HT-29 (cell line): ENCODE data around the gene MYL6B. TPM values are rescaled to one million over a fixed set of nuclear protein-coding genes. Genes with fewer than 3 reads are reported as not detected.
"Not testable (repeated sequence)": the region's sequence is repeated elsewhere in the genome, so short reads cannot be mapped to it uniquely, and the experiment has no call there.

ENCODE experiments used
- DNase-seq: peaks from one replicate; pipeline ENCODE4 v3.0.0-alpha.2; 2015; ENCODE audit warnings: low spot score
- total RNA-seq: library from RNA; depleted of rRNA; stranded (reverse); fragments of >200 nt; shearing (Covaris generic); gene quantifications from 2 replicates; pipeline ENCODE4 v1.2.3, GENCODE V29; 2014

MYL6B gene
- total RNA-seq, 1 experiment from 2014 or later, result 45.6 TPM

DNA sequence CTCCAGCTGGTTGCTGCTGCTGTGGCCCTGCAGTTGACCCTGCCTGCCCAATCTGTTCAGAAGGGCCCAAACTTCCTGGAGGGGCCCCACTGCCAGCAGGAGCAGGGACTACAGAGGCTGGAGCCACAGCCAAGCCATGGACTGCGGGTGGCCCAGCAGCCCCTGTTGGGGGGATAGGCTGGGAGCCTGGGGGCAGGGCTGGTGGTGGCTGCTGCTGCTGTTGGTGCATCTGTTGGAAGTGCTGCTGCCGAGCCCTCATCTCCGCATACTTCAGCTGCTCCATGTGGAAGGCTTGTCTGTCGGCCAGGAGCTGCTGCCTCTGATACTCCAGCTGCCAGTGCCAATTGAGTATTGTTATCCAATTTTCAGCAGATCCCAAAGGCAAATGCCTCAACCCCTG is 13.0 kb downstream of the MYL6B start:
- no peak for DNase-seq

GRCh38 chr12:56169229-56169759 is 16.9 kb downstream of the MYL6B start:
- no peak for DNase-seq

DNA sequence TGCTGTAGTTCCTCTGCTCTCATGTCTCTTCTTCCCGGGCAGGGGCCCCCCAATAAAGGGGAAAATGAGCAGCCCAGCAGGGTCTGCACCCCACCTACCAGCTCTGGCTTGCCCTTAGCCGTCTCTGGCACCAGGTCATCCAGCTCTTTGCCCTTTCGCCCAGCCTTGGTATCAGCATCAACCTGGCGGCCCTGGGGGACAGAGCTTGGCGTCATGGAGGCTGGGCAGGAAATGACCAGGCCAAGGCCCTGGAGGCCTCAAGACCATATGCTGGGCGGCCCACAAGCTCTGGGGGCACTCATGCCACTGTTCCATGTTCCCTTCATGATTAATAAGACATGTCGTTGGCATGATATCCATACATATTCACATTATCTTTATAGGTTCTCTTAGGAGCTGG is 20.5 kb downstream of the MYL6B start:
- no peak for DNase-seq

GRCh38 chr12:56178347-56178746 is 26.0 kb downstream of the MYL6B start:
- no peak for DNase-seq

DNA sequence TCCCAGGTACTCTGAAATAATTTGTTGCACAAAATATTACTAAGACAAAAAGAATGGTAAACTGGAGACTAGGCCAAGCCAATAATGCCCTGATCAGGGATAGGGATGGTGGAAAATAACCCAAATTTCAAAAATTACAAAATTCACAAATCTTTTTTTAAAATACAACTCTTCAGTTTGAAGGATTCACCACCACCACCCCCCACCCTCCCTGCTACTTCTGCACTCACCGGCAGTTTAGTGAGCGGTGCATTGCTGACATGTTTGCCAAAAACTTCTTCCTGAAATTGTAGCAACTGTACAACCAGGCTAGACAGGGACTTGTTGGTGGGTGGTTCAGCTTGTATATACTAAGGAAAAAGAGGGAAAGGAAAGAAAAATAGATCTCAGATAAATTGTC is 34.6 kb downstream of the MYL6B start:
- DNase-seq, result no peak

- no peak for DNase-seq
Measured at GRCh38 chr12:56188131-56188777, 35.9 kb downstream of the MYL6B start.

DNA sequence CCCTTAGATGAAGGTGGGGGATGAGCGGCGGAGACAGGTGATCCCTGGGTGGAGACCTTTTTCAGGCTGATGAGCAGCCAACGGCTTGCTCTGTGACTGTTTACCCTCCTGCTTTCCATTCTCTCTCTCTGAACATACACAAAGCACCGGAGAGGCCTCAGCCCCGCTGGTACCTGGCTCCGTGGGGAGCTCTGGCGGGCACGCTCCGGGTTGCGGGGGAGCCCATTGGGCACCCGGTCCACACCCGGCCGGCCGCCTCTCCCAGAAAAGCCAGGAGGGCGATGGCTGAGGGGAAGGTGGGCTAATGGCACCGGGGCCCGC is 36.4 kb downstream of the MYL6B start:
- no peak for DNase-seq

DNA sequence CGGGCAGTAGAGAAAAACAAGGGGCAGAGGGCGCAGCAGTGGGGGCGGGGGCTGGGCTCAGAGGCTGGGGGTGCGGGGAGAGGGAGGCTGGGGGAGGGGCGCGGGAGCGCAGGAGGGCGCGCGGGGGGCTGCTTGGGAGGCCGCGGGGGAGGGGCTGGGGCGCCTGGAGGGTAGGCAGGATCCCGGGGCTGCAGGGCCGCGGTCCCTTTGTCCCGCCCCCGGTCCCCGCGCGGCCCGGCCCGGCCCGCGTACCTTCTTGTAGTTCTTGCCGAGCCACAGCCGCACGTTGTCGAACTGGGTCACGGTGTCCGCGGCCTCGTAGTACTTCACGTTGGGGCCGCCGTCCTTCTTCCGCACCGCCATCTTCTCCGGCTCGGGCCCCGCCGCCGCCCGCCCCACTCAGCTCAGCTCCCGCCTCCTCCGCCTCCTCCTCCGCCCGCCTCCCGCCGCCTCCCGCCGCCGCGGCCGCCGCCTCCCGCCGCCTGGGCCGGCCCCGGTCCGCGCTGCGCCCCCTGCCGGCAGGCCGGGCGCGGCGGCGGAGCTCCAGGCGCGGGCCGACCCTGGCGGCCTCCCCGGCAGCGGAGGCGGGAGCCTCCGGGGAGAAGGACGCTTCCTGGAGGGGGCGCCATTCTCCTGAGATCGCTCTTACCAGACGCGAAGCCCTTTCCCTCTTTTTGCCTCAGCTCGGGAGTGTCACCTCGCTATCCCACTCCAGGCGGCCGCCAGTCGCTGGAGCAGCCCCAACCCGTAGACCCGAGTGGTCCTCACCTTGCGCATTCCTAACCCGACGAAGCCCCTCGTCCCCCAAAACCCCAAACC is 36.9 kb downstream of the MYL6B start, which contains the start of gene SMARCC2:
Gene SMARCC2 (minus strand): TSS at position 385 of the 819 bp plus-strand sequence. CDS start 22 bp downstream, at position 363.
- DNase-seq, result peak; percentile 91

DNA sequence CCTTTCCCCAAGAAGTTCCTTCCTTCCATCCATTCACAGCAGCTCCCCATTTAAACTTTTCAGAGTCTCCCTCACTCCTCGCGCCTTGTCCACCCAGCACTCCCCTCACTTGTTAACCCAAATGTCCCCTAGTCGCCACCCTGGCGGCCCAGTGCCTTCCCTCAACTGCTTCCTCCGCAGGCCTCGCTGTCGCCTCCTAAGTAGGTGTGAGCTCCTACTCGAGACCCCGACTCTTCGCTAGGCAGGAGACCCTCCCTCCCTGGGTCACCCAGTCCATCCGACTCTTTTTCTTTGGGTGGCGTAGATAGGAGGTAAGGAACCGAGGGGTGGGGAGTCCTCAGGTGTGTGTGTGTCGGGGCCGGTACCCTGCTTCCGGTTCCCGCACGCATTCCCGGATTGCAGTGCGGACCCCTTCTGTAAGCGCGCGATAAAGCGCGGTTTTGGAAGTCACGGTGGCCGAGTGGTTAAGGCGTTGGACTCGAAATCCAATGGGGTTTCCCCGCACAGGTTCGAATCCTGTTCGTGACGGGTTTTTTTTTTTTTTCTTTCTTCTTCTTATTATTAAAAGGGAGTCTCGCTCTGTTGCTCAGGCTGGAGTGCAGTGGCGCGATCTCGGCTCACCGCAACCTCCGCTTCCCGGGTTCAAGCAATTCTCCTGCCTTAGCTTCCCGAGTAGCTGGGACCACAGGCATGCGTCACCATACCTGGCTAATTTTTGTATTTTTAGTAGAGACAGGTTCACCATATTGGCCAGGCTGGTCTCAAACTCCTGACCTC is 37.7 kb downstream of the MYL6B start:
- peak; percentile 95 for DNase-seq

- DNase-seq, result peak; percentile 39
Measured at GRCh38 chr12:56190695-56191155, 38.3 kb downstream of the MYL6B start.

- no peak for DNase-seq
Measured at GRCh38 chr12:56192582-56192981, 40.2 kb downstream of the MYL6B start.

- peak; percentile 91 for DNase-seq
Measured at GRCh38 chr12:56193025-56193578, 40.7 kb downstream of the MYL6B start.

DNA sequence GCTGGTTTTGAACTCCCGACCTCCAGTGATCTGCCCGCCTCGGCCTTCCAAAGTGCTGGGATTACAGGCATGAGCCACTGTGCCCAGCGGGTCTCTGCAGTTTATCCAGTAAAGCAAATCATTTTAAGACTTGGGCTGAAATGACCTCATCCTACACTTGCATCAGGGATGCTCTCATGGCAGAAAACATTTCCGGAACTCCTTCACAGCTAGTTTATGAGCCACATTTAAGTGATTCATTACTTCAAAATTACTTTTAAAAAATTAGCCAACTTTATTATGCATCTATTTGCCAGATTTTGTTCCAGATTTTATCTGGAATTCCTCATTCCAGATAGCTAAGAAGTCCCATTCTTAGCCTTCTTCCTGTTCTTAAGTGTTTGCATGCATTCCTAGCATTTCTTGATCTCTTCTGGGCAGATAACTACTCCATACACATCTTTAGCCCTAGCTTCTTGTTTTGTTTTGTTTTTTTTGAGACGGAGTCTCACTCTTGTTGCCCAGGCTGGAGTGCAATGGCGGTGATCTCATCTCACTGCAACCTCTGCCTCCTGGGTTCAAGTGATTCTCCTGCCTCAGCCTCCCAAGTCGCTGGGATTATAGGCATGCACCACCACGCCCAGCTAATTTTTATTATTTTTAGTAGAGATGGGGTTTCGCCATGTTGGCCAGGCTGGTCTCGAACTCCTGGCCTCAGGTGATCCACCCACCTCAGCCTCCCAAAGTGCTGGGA is 44.6 kb downstream of the MYL6B start:
- DNase-seq, result not testable (repeated sequence)

DNA sequence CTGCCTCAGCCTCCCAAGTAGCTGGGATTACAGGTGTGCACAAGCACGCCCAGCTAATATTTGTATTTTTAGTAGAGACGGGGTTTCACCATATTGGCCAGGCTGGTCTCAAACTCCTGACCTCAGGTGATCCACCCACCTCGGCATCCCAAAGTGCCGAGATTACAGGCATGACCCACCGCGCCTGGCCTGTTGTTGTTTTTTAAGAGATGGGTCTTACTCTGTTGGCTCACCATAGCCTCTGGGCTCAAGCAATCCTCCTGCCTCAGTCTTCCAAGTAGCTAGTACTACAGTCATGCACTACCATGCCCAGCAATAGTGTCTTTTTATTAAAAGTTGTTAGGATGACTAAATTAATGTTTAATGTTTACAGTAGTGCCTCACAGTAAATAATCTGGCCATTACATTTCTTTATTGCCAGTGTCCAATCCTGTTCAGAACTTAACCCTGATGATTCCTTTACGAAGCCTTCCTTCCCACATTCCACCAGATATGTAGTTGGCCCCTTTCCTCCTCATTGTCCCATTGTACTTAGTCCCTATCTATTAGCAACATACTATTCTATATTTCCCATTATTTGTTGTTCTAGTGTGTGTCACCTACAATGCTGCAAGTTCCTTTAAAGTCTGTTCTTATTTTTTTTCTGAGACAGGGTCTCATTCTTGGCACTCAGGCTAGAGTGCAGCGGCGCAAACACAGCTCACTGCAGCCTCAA is 45.7 kb downstream of the MYL6B start:
- DNase-seq, result no peak

- DNase-seq, result no peak
Measured at GRCh38 chr12:56198836-56199235, 46.4 kb downstream of the MYL6B start.

DNA sequence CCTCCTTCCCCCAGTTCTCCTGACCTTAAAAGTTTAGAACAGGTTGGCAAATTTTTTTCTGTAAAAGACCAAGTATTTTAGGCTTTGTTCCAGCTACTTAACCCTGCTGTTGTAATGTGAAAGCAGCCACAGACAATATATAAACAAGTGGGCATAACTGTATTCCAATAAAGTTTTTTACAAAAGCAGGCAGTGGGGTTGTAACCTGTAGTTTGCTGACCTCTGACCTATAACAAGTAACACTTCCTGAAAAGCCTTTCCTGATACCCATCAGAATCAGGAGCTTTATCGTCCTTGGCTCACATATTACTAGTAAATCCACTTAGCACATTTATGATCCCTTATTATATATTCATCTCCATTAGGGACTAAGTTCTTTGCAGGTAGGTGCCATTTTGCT is 50.0 kb downstream of the MYL6B start:
- peak; percentile 7 for DNase-seq

DNA sequence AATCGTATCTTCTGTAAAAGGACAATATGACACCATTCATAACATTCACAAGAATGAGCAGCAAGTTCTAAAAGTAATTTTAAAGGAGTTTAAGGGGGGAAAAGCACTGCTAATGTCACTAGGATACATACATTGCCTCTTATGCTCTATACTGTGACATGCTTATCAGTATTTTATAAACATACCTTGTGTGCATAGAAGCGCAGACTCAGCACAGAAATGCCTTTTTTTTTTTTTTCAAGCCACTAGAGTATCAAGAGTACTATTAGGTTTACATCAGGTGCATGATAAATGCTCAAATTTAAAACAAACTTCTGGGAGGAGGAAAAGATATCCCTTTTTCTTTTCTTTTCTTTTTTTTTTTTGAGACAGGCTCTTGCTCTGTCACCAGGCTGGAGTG is 50.5 kb downstream of the MYL6B start:
- no peak for DNase-seq

GRCh38 chr12:56204275-56204674 is 51.9 kb downstream of the MYL6B start:
- DNase-seq, result no peak

- no peak for DNase-seq
Measured at GRCh38 chr12:56205445-56205844, 53.1 kb downstream of the MYL6B start.

- DNase-seq, result peak; percentile 70
Measured at GRCh38 chr12:56206452-56207166, 54.2 kb downstream of the MYL6B start.
